GM23248 (cell line): ENCODE measurements around the gene SH3D21. TPM values are rescaled to one million over a fixed set of nuclear protein-coding genes. Genes with fewer than 3 reads are reported as not detected.

ENCODE experiments used
- DNase-seq: peaks from one replicate; pipeline ENCODE4 v3.0.0-alpha.2; 2015
- H2AFZ ChIP-seq: fragments of 200-600 bp; sonication (generic); 2 replicates; pipeline ENCODE4 v1.6.1; 2016; ENCODE audit warnings: antibody characterized with exemption
- H3F3A ChIP-seq: fragments of 200-600 bp; sonication (generic); 2 replicates; pipeline ENCODE4 v1.6.1; 2016; ENCODE audit warnings: mild to moderate bottlenecking, antibody characterized with exemption, mixed run types; ENCODE audit not compliant: insufficient read depth
- H3K27ac ChIP-seq: fragments of 200-600 bp; sonication (generic); 2 replicates; pipeline ENCODE4 v1.5.1; 2016; ENCODE audit warnings: mild to moderate bottlenecking
- H3K27me3 ChIP-seq: fragments of 200-600 bp; sonication (generic); replicated peaks from 2 replicates; pipeline ENCODE4 v1.6.1; 2016; ENCODE audit warnings: mild to moderate bottlenecking; ENCODE audit not compliant: insufficient read depth
- H3K36me3 ChIP-seq: fragments of 200-600 bp; sonication (generic); 2 replicates; pipeline ENCODE4 v1.6.1; 2016; ENCODE audit warnings: low read depth, mild to moderate bottlenecking
- H3K4me1 ChIP-seq: fragments of 200-600 bp; sonication (generic); 2 replicates; pipeline ENCODE4 v1.6.1; 2016; ENCODE audit warnings: mild to moderate bottlenecking; ENCODE audit not compliant: insufficient read depth
- H3K4me2 ChIP-seq: fragments of 200-600 bp; sonication (generic); one replicate; pipeline ENCODE4 v1.6.1; 2016; ENCODE audit warnings: mild to moderate bottlenecking; ENCODE audit not compliant: unreplicated experiment
- H3K4me3 ChIP-seq: fragments of 200-600 bp; sonication (generic); 2 replicates; pipeline ENCODE4 v1.5.1; 2016; ENCODE audit warnings: mild to moderate bottlenecking
- H3K79me2 ChIP-seq: fragments of 200-600 bp; sonication (generic); 2 replicates; pipeline ENCODE4 v1.6.1; 2016; ENCODE audit warnings: mild to moderate bottlenecking; ENCODE audit not compliant: insufficient read depth
- H3K9ac ChIP-seq: fragments of 200-600 bp; sonication (generic); 2 replicates; pipeline ENCODE4 v1.6.1; 2016; ENCODE audit warnings: mild to moderate bottlenecking
- H3K9me2 ChIP-seq: fragments of 200-600 bp; sonication (generic); 2 replicates; pipeline ENCODE4 v1.6.1; 2016; ENCODE audit warnings: mixed run types, mild to moderate bottlenecking, moderate library complexity; ENCODE audit not compliant: insufficient read depth
- H3K9me3 ChIP-seq: fragments of 200-600 bp; sonication (generic); one replicate; pipeline ENCODE4 v1.6.1; 2017; ENCODE audit warnings: low read depth
- H4K20me1 ChIP-seq: fragments of 200-600 bp; sonication (generic); 2 replicates; pipeline ENCODE4 v1.6.0; 2016; ENCODE audit not compliant: insufficient read depth
- EZH2 ChIP-seq: fragments of 200-600 bp; sonication (generic); IDR thresholded peaks from 2 replicates; pipeline ENCODE4 v1.6.1; 2018; ENCODE audit warnings: antibody characterized with exemption, mild to moderate bottlenecking; ENCODE audit not compliant: insufficient read depth, poor library complexity, severe bottlenecking
- EZH2phosphoT487 ChIP-seq: fragments of 200-600 bp; sonication (generic); IDR thresholded peaks from 2 replicates; pipeline ENCODE4 v1.6.1; 2018; ENCODE audit warnings: antibody characterized with exemption, moderate library complexity, mild to moderate bottlenecking, low read depth; ENCODE audit not compliant: insufficient read depth
- WGBS, 2 experiments: methylation state at CpG; one replicate each; pipeline ENCODE4 v1.1.6; 2015 to 2017; ENCODE audit warnings: low lambda C conversion rate in 2 of 2, low coverage in 1 of 2; ENCODE audit errors: missing lambda C conversion rate in 2 of 2; 5-methylcytosine and 5-hydroxymethylcytosine counted together
- in situ Hi-C: fragments of 300-500 bp; cut with MboI; formaldehyde crosslinking; loops from 2 replicates; pipeline ENCODE4 v1.15.0; 2020
- polyA plus RNA-seq: library from polyadenylated mRNA; unstranded; fragments of >200 nt; fragmentation: Nextera tagmentation; extraction: Ambion mirVana; gene quantifications from 2 replicates; pipeline ENCODE4 v1.2.1, GENCODE V29; 2016
- total RNA-seq: library from RNA; depleted of rRNA; stranded (reverse); fragments of >200 nt; shearing (Covaris generic); gene quantifications from 2 replicates; pipeline ENCODE4 v1.2.3, GENCODE V29; 2014

SH3D21 gene
- total and polyA plus RNA-seq, 2 experiments from 2014 or later = 1.8 to 5.6 TPM

GRCh38 chr1:36285443-36286101, 20.6 kb upstream of the SH3D21 start:
- Histone ChIP-seq H3K4me3 (no peak overlapping the region), H2AFZ (no peak overlapping the region), H3K4me2 (no peak overlapping the region), H3K9me3 (no peaks in the 10 kb centered on the region), H3K36me3 (peaks cover 70% of the 10 kb centered on the region), H3F3A (peaks cover 45% of the 10 kb centered on the region), H3K4me1 (0 out of 2 replicates have a peak, but pooled peaks cover 6% of the 10 kb centered on the region), H4K20me1 (0 out of 2 replicates have a peak, but pooled peaks cover 5% of the 10 kb centered on the region), H3K27me3 (no peaks in the 10 kb centered on the region), H3K9me2 (no peaks in the 10 kb centered on the region), H3K27ac (peak overlapping the region; percentile 20; the same call in 1 of the 2 replicates), H3K9ac (no peak overlapping the region), H3K79me2 (peaks cover 100% of the 10 kb centered on the region)
- peak; percentile 92 for DNase-seq
- 48 to 51% methylated on average over 7 of the region's 7 CpGs for WGBS, 2 experiments
- no peak for TF ChIP-seq EZH2
- in situ Hi-C loops = no loop called here

- in situ Hi-C loops = no loop called here
- Histone ChIP-seq H3K79me2 (peaks cover 100% of the 10 kb centered on the region), H3K36me3 (peaks cover 80% of the 10 kb centered on the region)
These were observed 19.4 kb upstream of the SH3D21 start for GRCh38 chr1:36286802-36287201.

DNA sequence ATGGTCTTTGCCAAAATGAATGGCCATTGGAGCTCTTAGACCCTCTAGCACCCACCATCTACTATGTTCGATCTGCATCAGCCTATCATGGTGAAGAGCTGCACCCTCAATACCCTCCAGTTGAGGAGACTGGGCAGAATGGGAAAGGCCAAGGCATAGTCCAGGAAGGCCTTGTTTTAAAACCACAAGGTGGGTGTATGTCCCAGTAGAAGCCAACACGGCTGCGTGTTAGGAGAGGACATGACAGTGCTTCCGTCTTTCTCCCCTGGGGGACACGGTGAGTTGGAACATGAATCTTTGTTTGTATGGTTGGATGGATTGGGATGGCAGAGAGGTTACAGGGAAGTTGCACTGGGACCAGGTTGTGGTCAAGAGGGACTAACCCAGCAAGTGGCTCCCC, 18.6 kb upstream of the SH3D21 start:
- H2AFZ ChIP-seq = no peak overlapping the region
- no peaks in the 10 kb centered on the region for H3K9me3 ChIP-seq
- in situ Hi-C loops = no loop called here
- no peak for DNase-seq
- H3K4me3 ChIP-seq = no peak overlapping the region
- 0 out of 2 replicates have a peak, but pooled peaks cover 10% of the 10 kb centered on the region for H3K4me1 ChIP-seq
- peaks cover 80% of the 10 kb centered on the region for H3K36me3 ChIP-seq
- H3K9me2 ChIP-seq = no peaks in the 10 kb centered on the region
- 92 to 93% methylated on average over 5 of the region's 5 CpGs for WGBS, 2 experiments
- TF ChIP-seq EZH2 (no peak), EZH2phosphoT487 (no peak)
- H3K4me2 ChIP-seq = no peak overlapping the region
- 0 out of 2 replicates have a peak, but pooled peaks cover 5% of the 10 kb centered on the region for H4K20me1 ChIP-seq
- no peaks in the 10 kb centered on the region for H3K27me3 ChIP-seq
- H3F3A ChIP-seq = peaks cover 55% of the 10 kb centered on the region
- H3K9ac ChIP-seq = no peak overlapping the region
- no peak overlapping the region for H3K27ac ChIP-seq
- H3K79me2 ChIP-seq = peaks cover 97% of the 10 kb centered on the region

More at GRCh38 chr1:36286802-36287201, 19.4 kb upstream of the SH3D21 start:
- Histone ChIP-seq H4K20me1 (0 out of 2 replicates have a peak, but pooled peaks cover 5% of the 10 kb centered on the region), H3K9ac (no peak overlapping the region), H3K9me3 (no peaks in the 10 kb centered on the region), H3K9me2 (no peaks in the 10 kb centered on the region), H3K4me3 (no peak overlapping the region), H3F3A (peaks cover 55% of the 10 kb centered on the region), H3K27ac (no peak overlapping the region), H3K27me3 (no peaks in the 10 kb centered on the region), H2AFZ (no peak overlapping the region), H3K4me1 (0 out of 2 replicates have a peak, but pooled peaks cover 10% of the 10 kb centered on the region), H3K4me2 (no peak overlapping the region)
- DNase-seq = no peak
- WGBS, 2 experiments = 95 to 98% methylated on average over 13 of the region's 13 CpGs
- TF ChIP-seq EZH2 = no peak

DNA sequence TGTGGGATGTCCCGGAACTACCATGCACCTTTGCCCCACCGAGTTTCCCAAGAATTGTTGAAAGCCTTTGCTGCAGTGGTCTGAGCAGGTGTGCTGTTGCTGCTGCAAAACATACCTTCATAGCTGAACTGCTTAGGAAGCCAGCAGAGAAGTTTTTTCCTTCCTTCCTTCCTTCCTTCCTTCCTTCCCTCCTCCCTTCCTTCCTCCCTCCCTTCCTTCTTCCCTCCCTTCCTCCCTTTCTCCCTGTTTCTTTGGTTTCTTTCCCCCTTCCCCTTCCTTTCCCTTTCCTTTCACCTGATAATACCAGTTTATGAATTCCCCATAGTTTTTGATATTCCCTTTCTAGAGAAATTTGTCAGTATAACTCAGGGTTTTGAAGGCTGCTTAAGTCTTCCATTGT, 10.8 kb upstream of the SH3D21 start:
- Histone ChIP-seq H3K4me1 (peaks cover 15% of the 10 kb centered on the region), H3F3A (peaks cover 47% of the 10 kb centered on the region), H3K9me2 (no peaks in the 10 kb centered on the region), H3K9me3 (no peaks in the 10 kb centered on the region), H3K79me2 (peaks cover 78% of the 10 kb centered on the region), H3K36me3 (peaks cover 57% of the 10 kb centered on the region), H3K27ac (no peak overlapping the region), H3K27me3 (no peaks in the 10 kb centered on the region), H3K9ac (no peak overlapping the region), H4K20me1 (no peaks in the 10 kb centered on the region; the same call in 1 of the 2 replicates), H3K4me2 (no peak overlapping the region), H3K4me3 (no peak overlapping the region), H2AFZ (no peak overlapping the region)
- in situ Hi-C loops = loop anchor here (10.0 kb wide), 1 partner anchor 191 kb away; no protein-coding TSS in a partner anchor
- TF ChIP-seq EZH2 (no peak), EZH2phosphoT487 (no peak)
- 100% methylated on average over 2 of the region's 2 CpGs for WGBS, 2 experiments
- no peak for DNase-seq
